ENCODE data around the gene PRR7.

The PRR7 gene

DNA sequence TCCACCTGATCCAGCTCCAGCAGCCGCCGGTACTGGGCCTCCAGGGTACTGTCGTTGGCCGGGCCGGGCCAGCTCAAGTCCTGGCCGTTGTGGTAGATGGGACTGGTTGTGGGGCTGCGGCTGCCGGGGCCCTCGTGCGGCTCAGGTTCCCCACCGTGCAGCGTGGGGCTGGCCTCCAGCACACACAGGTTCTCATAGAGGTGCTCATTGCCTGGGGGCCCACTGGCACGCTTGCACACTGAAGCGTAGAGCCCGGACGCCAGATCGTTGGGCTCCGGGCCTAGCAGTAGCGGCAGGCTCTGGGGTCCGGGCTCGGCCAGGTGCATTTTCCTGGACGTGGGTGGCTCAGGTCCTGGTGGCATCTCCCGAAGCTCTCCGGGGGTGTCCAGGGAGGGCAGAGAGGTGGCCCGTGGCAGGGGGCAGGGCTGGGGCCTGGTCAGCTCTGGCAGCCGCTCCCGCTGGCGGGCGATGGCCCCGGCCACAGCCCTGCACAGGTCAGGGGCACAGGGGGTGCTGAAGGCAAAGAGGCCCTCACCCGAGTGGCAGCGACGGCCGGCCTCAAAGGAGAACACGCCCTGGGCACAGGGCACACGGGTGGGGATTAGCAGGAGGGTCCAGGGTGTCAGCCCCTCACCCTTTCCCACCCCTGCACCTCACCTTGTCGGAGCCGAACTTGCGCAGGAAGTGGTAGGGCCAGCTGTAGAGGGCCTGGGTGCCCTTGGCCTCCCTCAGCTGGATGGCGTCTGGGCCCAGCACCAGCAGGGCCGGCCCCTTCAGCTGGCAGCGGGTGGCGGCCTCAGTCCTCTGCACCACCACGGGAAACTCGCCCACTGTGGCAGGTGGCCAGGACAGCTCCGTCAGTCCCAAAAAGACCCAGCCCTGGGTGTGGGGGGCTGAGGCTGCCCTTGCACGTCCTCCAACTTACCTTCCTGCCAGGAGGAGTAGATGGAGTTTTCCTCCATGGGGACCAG lies 57.8 kb downstream of the PRR7 start:
- no peak for DNase-seq (ENCODE audit: low spot score)
- TF ChIP-seq, protein P1, sequence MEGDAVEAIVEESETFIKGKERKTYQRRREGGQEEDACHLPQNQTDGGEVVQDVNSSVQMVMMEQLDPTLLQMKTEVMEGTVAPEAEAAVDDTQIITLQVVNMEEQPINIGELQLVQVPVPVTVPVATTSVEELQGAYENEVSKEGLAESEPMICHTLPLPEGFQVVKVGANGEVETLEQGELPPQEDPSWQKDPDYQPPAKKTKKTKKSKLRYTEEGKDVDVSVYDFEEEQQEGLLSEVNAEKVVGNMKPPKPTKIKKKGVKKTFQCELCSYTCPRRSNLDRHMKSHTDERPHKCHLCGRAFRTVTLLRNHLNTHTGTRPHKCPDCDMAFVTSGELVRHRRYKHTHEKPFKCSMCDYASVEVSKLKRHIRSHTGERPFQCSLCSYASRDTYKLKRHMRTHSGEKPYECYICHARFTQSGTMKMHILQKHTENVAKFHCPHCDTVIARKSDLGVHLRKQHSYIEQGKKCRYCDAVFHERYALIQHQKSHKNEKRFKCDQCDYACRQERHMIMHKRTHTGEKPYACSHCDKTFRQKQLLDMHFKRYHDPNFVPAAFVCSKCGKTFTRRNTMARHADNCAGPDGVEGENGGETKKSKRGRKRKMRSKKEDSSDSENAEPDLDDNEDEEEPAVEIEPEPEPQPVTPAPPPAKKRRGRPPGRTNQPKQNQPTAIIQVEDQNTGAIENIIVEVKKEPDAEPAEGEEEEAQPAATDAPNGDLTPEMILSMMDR (IDR thresholded peaks at IDR 0.05; ENCODE audit: borderline replicate concordance, control extremely low read depth, extremely low read depth, insufficient read depth, missing control alignments), result no peak
- in situ Hi-C loops (cut with MboI; ENCODE audit: low sequenced_read_pairs, unreplicated experiment), result no loop called here

DNA sequence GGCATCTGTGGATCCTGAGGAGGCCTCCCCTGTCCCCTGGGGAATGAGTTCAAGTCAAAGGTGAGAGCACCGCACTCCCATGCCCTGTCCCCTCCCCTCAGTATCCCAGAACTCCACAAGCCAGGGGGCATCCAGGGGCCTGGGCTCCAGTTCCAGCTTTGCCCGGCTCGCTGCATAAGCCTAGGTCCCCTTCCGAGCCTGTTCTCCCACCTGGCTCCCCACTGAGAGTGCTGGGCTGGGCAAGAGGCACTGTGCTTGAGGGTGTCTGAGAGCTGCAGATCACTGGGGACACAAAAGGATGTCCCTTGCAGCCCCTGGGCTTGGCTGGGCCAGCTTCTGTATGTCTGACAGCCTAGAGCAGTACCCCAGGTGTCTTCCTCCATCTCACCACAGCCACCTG lies 58.5 kb downstream of the PRR7 start:
- TF ChIP-seq, protein P1 (IDR thresholded peaks at IDR 0.05; ENCODE audit: borderline replicate concordance, control extremely low read depth, extremely low read depth, insufficient read depth, missing control alignments), result no peak
- in situ Hi-C loops (cut with MboI; ENCODE audit: low sequenced_read_pairs, unreplicated experiment), result no loop called here
- DNase-seq (ENCODE audit: low spot score), result no peak
